Dermis microvascular lymphatic vessel endothelial cell (primary cell): ENCODE measurements around the gene TUFT1. TPM values are rescaled to one million over a fixed set of nuclear protein-coding genes. Genes with fewer than 3 reads are reported as not detected.
"Not testable (repeated sequence)": the region's sequence is repeated elsewhere in the genome, so short reads cannot be mapped to it uniquely, and the experiment has no call there.

Experiments
- DNase-seq, 2 donors: peaks; one replicate each; pipeline versions ENCODE4 v3.0.0 to v3.0.0-alpha.2; 2010; ENCODE audit warnings: low read depth in 2 of 2
- total RNA-seq: library from RNA; depleted of rRNA; stranded (reverse); fragments of >200 nt; gene quantifications from 2 replicates; pipeline ENCODE4 v1.2.1, GENCODE V29; 2014

The TUFT1 gene
- total RNA-seq, 1 donor from 2014 or later: 3.9 TPM

DNA sequence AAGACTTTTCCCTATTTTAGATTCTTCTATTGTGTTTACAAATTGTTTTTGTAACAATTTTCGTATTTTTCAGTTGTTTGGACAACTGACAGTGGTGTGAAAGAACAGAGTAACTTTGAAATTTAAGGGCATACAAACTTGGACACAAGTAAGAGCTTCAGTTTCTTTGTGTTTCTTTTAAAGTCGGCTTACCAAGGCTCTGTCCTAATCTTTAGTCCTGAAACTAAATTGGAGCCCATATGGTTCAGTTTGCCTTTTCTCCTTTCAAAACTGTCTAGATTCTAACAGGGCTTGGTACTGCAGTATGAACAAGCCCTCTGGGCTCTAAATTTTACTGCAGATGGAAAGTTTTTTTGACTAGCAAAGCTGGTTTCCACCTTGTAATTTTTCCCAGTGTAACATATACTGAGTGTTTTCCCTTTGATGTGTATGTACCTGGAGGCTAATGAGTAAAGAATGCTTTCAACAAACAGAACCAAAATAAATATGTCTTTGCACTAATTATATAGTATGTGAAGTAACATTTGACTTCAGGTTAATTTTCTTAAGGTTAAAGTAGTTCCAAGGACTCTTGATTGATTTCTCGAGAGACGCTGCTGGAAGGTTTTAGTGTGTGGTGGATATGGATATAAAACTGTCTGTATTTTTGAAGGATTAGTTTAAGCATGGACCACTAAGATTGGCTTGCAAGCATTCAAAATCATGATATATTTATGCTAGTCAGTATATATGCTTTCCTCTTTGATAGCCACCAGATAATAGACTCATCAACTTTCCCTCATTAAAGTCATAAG, 75.8 kb downstream of the TUFT1 start:
- DNase-seq: no peak

DNA sequence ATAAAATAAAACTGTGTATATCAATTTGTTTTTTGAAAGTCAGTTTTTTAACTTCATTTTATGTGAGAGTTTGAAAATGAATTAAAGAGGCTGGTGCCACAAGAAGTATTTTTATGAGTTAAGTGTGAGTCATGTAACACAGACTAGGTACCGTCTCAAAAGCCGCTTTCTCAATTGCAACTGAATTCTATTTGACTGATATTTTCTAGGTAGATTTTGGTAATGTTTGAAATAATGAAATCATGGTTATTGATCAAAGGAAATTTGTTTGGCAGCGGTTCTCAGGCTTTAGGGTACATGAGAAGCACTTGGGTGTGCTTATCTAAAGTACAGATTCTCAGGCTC, 76.4 kb downstream of the TUFT1 start:
- DNase-seq: no peak

DNA sequence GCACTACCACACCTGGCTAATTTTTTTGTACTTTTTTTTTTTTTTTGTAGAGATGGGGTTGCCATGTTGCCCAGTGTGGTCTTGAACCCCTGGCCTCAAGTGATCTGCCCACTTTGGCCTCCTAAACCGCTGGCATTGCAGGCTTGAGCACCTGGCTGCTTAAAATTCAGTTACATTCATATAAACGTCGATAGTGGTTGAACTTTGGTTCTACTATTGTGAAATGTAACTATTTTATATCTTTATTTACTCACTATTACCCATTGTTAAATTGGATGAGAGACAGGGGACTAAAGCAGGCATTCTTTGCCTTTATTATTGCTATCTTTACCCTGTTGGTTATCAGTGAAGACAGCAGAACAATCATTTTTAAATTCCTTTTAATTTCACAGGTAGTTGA, 77.9 kb downstream of the TUFT1 start:
- DNase-seq: no peak

DNA sequence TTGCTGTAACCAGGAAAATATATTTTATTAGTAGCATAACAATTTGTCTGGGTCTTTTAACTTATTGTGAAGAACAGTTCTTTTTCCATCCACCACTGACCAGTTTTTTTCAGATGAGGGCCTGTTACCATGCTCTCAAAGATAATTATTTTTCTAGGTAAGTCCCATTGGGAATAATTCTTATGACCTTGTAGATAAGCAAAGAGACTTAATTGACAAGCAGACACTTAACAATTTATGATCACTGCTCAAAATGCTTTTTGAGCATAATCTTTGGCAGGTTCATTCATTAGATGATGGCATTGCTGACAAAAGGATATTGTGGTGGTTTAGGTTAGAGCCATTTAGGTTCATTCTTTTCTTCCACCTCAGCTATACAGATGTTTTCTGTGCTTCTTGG, 78.4 kb downstream of the TUFT1 start:
- no peak for DNase-seq

DNA sequence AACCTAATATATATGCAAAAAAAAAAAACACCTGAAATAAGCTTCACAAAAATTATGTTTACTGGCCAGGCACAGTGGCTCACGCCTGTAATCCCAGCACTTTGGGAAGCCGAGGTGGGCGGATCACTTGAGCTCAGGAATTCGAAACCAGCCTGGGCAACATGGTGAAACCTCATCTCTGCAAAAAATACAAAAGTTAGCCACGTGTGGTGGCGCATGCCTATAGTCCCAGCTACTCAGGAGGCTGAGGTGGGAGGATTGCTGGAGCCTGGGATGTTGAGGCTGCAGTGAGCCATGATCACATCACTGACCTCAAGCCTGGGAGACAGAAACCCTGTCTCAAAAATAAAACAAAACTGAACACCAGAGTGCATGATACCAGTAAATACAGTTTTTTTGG, 78.9 kb downstream of the TUFT1 start:
- DNase-seq: not testable (repeated sequence)

DNA sequence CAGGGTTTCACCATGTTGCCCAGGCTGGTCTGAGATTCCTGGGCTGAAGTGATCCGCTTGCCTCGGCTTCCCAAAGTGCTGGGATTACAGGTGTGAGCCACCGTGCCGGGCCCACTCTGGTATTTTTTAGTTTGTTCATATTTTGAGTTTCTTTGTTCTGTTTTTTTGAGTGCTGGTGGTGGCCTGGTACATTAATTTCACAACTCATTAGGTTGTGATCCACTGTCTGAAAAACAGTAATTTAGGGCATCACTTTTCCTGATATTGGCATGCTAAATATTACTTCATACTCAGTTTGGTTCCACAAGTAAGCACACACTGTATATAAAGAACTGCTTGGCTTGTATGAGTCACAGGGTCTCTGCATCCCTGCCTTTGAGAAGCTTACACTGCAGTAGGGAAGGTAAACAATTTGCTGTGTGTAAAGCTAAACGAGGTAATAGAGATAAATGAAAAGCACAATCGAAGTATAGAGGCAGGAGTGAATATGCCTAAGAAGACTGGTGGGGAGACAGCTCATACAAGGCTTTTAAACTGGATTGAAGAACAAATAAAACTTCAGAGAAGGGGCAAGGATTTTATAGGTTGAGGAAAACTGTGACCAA, 79.5 kb downstream of the TUFT1 start:
- peak in 1 of 2 donors; percentile 24 for DNase-seq

DNA sequence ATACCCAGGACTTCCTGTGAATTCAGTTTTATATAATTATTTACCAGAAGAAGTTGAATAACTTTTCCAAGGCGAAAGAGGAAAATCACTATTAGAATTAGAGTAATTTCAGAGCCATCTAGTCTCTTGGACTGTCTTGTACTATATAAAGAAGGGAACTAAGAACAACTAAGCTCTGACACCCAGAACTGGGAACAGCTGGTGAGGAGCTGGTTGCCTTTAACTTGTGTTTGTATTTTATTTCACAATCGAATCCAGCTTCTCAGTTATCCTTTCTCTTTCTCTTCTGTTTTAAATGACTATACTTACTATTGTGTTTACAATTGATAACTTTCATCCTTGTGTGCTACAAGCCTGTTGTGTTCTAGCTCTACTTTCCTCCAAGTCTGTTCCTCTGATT, 80.2 kb downstream of the TUFT1 start:
- DNase-seq: no peak

DNA sequence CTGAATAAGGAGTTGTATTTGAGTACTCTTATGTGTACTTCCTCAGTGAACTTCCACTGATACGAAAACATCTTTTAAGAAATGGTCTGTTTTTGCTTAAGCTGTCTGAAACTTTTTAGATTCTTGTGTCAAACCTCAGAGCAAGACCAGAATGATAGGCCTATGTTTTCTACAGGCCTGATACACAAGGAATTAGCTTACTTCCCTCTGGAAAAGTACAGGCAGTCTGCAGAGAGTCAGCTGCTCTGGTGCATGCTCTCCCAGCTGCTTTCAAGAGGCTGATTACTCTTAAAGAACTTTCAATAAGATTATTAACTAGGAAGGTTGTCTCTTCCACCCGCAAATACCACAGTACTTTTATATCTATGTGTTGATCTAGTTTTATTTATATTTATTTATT, 81.2 kb downstream of the TUFT1 start:
- no peak for DNase-seq

DNA sequence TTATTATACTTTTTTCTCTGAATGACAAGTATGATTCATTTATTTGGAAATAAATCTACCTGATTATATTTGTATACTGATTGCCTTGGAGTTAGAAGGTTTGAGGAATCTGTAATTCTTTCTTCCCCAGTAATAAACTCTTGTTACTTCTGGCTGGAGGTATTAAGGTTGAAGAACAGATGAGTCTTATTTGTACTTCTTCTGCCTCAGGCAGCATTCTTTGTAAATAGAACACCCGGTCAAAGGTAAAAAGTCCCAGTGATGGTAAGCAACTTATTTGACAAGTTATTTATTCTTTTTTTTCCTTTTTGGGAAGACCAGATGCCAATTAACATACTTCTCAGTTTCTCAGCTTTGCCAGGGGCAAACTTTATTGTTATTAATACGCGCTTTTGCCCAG, 84.7 kb downstream of the TUFT1 start:
- no peak for DNase-seq

DNA sequence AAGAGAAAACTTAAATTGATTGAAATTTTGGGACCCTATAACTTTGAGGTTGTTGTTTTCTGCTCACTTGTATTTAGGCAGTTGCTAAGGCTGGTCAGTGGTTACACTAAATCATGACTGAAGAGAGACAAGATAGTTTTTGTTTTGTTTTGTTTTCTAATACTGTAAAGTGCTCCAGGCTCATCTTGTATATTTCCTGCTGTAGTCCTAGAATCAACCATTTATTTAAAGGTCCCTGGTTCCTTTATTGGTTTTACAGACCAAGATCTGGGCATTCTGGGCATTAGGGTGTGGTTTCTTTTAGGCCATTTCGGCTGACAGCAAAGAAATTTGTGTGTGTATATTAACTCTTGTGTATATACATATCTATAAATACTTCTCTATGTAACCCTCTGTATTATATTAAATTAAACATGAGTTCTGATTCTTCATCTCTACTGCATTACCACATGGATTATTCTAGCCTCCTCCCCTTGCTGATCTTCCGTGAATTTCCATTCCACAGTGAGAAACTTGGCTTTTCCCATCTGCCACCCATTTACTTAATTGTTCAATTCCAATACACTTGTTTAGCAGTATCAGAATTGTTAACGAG, 86.7 kb downstream of the TUFT1 start:
- DNase-seq: no peak

DNA sequence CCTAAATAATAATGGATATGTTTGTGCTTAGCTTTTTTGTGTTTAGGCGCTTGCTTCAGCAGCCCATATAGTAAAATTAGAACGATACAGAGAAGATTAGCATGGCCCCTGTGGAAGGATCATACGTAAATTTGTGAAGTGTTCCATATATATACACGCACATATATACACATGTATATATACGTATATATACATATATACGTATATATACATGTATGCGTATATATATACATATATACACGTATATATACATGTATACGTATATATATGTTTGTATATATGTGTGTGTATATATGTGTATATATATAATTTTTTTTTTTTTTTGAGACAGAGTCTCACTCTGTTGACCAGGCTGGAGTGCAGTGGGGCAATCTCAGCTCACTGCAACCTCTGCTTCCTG, 89.2 kb downstream of the TUFT1 start:
- DNase-seq: no peak

Other genes starting within 250 kb of the TUFT1 start
- gene PI4KB, start 212.9 kb upstream of the TUFT1 start, total RNA-seq: 29.7 and 38.1 TPM in 2 replicates
- 40.7 and 48.7 TPM in 2 replicates for gene RFX5, start 193.1 kb upstream of the TUFT1 start, total RNA-seq
- gene SELENBP1, start 167.6 kb upstream of the TUFT1 start, total RNA-seq: 0.13 and 0.25 TPM in 2 replicates
- 435 and 447 TPM in 2 replicates for gene PSMB4, start 140.7 kb upstream of the TUFT1 start, total RNA-seq
- gene POGZ, start 80.8 kb upstream of the TUFT1 start, total RNA-seq: 8.7 and 18.0 TPM in 2 replicates
- 0.13 TPM in 2 replicates for gene CGN, start 28.9 kb upstream of the TUFT1 start, total RNA-seq
- 12.6 and 12.8 TPM in 2 replicates for gene SNX27, start 71.7 kb downstream of the TUFT1 start, total RNA-seq
- gene CELF3, start 176.5 kb downstream of the TUFT1 start, total RNA-seq: not detected in 2 replicates
- gene RIIAD1, start 181.2 kb downstream of the TUFT1 start, total RNA-seq: not detected in 2 replicates
- 73.8 and 126 TPM in 2 replicates for gene MRPL9, start 223.2 kb downstream of the TUFT1 start, total RNA-seq